Measurements from ENCODE around the gene OLFML1. TPM values are rescaled to one million over a fixed set of nuclear protein-coding genes. Genes with fewer than 3 reads are reported as not detected.

Gene OLFML1
- total and polyA plus RNA-seq, 2 donors (not counting 3 experiments of a cell fraction or from before 2014, with no cell fraction given): not detected

- Histone ChIP-seq H3K4me3 (replicated peaks in 1 of 3; ENCODE audit: insufficient read depth in 1 of 3, low read depth in 1 of 3, low read length in 3 of 3) (no peak overlapping the region), H2AFZ (ENCODE audit: low read depth, low read length) (no peak overlapping the region), H3K4me2 (ENCODE audit: insufficient read depth, low read length) (no peak overlapping the region), H3K4me1 (ENCODE audit: control insufficient read depth, extremely low read depth, insufficient read depth, low read length) (no peaks in the 10 kb centered on the region), H4K20me1 (replicated peaks; ENCODE audit: control insufficient read depth, extremely low read depth, insufficient read depth, low read length) (no peaks in the 10 kb centered on the region), H3K9ac (replicated peaks; ENCODE audit: extremely low read depth, insufficient read depth, low read length) (no peak overlapping the region), H3K79me2 (ENCODE audit: control insufficient read depth, insufficient read depth, low read length) (no peaks in the 10 kb centered on the region), H3K27me3 (ENCODE audit: control insufficient read depth in 2 of 2, insufficient read depth in 2 of 2, low read length in 2 of 2) (no peaks in the 10 kb centered on the region), H3K27ac (ENCODE audit: insufficient read depth, low read depth, low read length) (no peak overlapping the region), H3K9me1 (replicated peaks; ENCODE audit: control insufficient read depth, extremely low read depth, insufficient read depth, low read length) (no peaks in the 10 kb centered on the region), H3K9me3 (replicated peaks; ENCODE audit: control insufficient read depth, insufficient read depth, low read length) (no peaks in the 10 kb centered on the region), H3K36me3 (ENCODE audit: control insufficient read depth in 2 of 2, extremely low read depth in 1 of 2, insufficient read depth in 2 of 2, low read length in 2 of 2) (no peaks in the 10 kb centered on the region)
- TF ChIP-seq POLR2A (IDR thresholded peaks at IDR 0.05; ENCODE audit: low read depth, low read length) (no peak), FOS (IDR thresholded peaks at IDR 0.05; ENCODE audit: borderline replicate concordance, insufficient read depth, low read length) (no peak), JUN (IDR thresholded peaks at IDR 0.05; ENCODE audit: borderline replicate concordance, insufficient read depth, insufficient read length, low read depth) (no peak), MYC (IDR thresholded peaks at IDR 0.05; ENCODE audit: low read depth, low read length) (no peak), GATA2 (IDR thresholded peaks at IDR 0.05; ENCODE audit: insufficient read depth, insufficient read length, low read depth, low read length) (no peak), CTCF (IDR thresholded peaks at IDR 0.05; ENCODE audit: extremely low read depth in 1 of 2, insufficient read depth in 1 of 2, low read depth in 1 of 2, low read length in 2 of 2) (no peak), POLR2AphosphoS5 (IDR thresholded peaks at IDR 0.05; ENCODE audit: insufficient read depth, low read depth, low read length) (no peak), EZH2 (IDR thresholded peaks at IDR 0.05; ENCODE audit: borderline replicate concordance, low read depth, low read length, severe bottlenecking) (no peak), MAX (IDR thresholded peaks at IDR 0.05; ENCODE audit: insufficient read depth, insufficient read length) (no peak)
- POLR2A ChIA-PET: no interaction called here
- CTCF ChIA-PET: interaction anchor here (1.1 kb wide), 1 partner anchor 14 kb away, joined by 4 read pairs; the partner anchor contains the start of gene OLFML1
- dilution Hi-C loops (cut with MboI; ENCODE audit: extremely low pct_ligation_motif_present, low sequenced_read_pairs) (no loop called here), intact Hi-C loops (cut with micrococcal nuclease) (no loop called here)
- no TSS peak for BruUV-seq (replicated peaks)
- DNase-seq (ENCODE audit: low read depth, low spot score): no peak
- no peak for FAIRE-seq
These were observed 13.8 kb downstream of the OLFML1 start for GRCh38 chr11:7499081-7499480.
